HG02981 (cell line): ENCODE data around the gene TTC28.
"Not testable (repeated sequence)": the region's sequence is repeated elsewhere in the genome, so short reads cannot be mapped to it uniquely, and the experiment has no call there.

Experiments
- ATAC-seq: cut with Tn5 transposase; IDR thresholded peaks from one replicate; pipeline ENCODE4 v1.9.1; 2021; ENCODE audit warnings: mild to moderate bottlenecking, moderate library complexity; ENCODE audit not compliant: unreplicated experiment

TTC28 gene

DNA sequence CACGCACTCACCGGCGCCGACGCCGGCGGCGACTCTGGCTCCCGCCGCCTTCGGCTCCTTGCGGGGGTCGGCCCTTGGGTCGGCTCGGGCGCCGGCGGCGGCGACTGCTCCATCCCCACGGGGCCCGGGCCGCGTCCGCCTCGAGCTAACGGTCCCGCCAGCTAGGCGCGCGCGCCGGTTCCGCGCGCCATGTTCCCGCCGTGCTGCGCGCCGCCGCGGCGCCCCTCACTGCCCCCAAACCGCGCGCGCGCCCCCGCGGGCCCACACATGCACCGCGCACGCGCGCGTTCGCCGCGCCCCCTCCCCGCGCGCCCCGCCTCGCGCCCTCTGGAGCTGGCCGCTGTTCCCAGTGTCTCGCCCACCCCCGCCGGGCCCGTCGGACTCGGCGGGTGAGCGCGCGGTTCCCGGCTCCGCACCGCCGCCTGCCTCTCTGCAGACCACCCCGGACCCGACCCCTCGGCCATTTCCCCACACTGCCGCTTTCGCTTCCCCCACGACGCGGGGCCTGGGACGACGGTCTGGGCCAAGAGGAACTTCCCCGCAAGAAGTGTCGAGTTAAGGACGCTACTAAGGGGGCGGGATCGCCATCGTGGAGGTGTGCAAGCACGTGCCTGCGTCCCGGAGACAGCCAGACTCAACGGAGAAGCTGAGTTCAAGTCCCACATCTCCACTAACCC, at the start of gene TTC28:
Gene TTC28, minus strand, starts transcription at position 230 of the 677 bp plus-strand sequence. Its CDS starts 117 bp downstream, at position 113.
- ATAC-seq = not testable (repeated sequence)

DNA sequence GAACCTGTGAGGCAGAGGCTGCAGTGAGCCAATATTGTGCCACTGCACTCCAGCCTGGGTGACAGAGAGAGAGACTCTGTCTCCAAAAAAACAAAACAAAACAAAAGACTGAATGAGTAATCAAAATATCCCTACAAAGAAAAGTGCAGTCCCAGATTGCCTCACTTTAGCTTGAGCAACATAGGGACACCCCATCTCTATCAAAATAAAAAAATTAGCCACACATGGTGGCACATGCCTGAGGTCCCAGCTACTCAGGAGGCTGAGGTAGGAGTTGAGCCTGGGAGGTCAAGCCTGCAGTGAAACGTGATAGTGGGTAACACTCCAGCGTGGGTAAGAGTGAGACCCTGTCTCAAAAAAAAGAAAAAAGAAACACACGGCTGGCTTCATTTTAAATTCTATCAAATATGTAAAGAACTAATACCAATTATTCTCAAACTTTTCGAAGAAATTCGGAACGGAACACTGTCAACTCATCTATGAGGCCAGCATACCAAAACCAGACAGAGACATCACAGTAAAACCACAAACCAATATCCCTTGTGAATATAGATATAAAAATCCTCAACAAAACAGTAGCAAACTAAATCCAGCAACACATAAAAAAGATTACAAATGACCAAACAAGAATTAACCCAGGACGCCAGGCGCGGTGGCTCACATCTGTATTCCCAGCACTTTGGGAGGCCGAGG, 49.1 kb upstream of the TTC28 start:
- no peak for ATAC-seq

DNA sequence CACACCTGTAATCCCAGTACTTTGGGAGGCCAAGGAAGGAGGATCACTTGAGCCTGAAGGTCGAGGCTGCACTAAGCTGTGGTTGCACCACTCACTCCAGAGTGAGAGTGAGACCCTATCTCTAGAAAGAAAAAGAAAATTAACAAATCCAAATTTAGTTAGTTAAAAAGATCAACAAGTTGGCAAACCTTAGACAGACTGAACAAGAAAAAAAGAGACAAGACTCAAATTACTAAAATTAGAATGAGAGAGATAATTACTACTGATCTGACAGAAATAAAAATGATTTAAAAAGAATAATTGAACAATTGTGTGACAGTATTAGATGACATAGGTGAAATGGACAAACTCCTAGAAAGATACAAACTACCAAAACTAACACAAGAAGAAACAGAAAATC, 48.4 kb upstream of the TTC28 start:
- ATAC-seq = no peak

DNA sequence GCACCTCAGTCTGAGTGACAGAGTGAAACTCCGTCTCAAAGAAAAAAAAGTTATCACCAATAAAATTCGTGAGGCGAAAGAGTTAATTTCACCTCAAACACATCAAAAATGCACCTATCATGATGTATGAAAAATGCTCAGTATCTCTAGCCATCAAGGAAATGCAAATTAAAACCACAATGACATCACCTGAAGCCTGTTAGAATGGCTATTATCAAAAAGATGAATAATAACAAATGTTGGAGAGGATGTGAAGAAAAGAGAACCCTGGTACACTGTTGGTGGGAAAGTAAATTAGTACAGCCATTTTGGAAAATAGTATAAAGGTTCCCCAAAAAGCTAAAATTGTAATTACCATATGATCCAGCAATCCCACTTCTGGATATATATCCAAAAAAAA, 38.4 kb upstream of the TTC28 start:
- ATAC-seq = no peak

DNA sequence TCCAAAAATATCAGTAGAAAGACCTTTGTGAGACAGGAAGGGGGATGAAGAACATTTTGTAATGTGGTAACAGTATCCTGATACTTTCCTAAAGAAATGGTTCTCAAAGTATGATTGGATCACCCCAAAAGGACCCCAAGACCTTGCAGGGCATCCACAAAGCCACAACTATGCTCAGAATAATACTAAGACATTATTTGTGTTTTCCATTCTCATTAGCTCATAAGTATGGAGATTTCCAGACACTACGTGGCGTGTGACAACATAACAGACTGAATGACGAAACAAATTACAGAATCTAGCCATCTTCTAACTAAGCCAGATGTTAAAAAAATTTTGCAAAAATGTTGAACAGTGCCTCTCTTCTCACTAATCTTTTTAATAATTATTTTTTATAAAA, 37.0 kb upstream of the TTC28 start:
- no peak for ATAC-seq

DNA sequence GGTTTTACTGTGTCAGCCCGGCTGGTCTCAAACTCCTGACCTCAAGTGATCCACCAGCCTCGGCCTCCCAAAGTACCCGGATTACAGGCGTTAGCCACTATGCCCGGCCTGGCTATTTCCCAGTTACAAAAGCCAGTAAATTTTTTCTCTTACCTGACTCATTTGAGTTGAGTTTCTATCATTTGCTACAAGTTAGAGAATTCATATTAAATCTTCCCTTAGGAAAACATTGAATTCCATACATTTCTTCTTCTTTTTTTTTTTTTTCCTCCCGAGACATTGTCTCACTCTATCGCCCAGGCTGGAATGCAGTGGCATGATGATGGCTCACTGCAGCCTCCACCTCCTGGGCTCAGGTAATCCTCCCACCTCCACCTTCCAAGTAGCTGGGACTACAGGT, 36.0 kb upstream of the TTC28 start:
- ATAC-seq = no peak

DNA sequence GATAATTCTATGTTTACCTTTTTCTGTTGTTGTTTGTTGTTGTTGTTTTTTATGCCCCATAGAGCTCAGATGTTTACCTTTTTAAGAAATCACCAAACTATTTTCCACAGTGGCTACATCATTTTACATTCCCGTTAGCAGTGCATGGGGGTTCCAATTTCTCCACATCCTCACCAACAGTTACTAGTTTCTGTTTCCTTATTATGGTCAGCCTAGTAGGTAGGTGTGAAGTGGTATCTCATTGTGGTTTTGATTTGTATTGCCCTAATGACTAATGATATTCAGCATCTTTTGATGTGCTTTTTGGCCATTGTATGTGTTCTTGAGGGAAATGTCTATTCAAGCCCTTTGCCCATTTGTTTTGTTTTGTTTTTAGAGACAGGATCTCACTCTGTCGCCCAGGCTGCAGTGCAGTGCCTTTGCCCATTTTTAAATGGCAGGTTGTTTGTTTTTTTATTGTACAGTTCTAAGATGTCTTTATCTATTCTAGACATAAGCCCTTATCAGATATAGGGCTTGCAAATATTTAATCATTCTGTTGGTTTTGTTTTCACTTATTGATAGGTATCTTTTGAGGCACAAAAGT, 34.5 kb upstream of the TTC28 start:
- no peak for ATAC-seq

DNA sequence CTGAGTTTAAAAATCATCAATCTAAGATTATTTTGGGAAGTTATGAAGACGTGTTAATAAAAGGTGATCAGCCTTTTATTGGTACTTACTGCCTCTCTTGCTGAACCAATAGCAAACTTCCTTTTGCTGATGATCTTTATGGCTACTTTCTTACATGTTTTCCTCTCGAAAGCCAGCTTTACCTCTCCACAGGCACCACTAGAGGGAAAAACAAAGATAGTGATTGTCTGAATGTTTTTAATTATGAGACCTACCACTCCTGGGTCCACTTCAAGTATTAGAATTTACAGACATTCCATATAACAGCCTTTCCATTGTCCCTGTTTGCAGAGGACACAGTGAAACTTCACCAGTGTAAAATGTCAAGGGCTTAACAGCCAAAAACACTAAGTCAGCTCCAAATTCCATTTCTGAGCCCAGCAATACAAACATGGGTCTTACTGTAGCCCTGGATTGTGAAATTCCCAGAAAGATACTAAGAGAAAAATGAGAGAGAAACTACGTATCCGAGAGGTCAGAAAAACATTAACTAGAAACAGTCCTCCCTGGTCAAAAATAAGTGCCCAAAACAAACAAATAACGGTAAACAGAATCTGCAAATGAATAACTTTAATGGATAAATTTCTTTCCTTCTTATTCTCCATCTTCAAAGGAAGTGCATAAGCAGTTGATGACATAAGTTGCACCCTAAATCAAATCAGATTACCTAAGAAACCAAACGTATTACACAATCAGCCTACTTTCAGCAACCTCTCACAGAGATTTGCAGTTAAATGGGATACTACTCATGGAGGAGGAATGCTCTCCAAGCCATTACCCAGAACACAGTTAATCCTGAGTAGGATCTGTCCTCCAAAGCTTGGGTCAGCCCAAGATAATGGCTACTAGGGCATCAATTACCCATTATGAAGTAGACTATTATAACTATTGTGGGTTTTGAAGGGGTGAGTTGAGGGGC, 32.5 kb upstream of the TTC28 start:
- ATAC-seq = no peak

DNA sequence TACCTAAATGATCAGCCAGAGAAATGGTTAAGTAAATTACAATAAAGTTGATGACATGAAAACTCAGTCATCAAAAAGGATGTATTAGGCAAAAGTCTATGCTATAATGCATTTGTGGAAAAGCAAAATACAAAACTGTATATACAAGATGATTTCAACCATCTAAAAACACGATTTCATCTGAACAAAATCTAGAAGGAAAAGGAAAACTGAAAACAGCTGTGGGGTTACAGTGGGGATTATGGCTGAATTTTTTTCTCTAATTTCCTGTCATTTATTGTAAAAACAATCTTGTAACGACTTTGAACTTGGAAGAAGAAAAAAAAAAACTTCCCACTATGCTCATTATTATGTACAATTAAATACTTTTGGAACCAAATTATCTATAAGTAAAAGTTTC, 31.7 kb upstream of the TTC28 start:
- ATAC-seq = no peak

DNA sequence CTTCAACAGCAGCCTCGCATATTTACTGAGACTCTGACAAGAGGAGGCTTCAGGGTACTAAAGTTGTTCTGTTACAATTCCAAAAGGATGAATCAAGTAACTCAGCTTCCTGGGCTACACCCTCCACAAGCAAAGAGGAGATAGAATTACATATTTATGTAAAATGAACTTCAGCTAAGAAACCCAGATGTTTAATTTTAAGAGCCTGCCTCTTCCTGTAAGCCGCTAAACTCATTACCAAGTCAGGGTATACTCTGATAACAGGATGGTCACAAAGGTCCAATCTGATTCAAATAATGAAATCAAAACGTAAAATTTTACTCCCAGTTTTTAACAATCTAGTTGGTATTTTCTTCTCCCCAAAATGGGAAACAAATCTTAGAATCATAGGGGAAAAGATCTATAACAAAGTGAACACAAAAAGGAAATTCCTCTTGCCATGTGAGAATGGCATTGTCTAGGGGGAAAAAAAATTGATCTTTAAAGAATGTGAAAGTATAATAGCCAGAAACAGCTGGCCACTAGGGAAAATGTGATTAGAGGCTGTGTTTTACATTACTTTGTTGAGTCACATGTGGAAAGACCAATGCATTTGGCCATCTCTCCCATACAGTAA, 31.0 kb upstream of the TTC28 start:
- no peak for ATAC-seq

DNA sequence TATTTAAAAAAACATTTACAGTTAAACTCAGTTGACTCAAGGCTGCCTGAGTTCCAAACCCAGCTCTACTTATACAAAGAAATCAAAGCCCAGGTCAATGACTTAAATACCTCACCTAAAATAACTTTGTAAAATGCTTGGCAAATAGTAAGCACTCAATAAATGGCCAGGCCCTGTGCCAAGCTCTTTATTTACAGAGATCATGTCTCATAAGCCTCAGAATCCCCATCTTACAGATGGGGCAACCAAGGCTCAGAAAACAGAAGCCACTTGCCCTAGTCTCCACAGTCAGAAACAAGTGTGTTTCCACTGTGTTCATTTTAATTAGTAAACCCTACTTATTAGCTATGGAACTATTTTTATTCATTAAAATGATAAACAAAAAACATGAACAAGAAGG, 30.5 kb upstream of the TTC28 start:
- no peak for ATAC-seq

DNA sequence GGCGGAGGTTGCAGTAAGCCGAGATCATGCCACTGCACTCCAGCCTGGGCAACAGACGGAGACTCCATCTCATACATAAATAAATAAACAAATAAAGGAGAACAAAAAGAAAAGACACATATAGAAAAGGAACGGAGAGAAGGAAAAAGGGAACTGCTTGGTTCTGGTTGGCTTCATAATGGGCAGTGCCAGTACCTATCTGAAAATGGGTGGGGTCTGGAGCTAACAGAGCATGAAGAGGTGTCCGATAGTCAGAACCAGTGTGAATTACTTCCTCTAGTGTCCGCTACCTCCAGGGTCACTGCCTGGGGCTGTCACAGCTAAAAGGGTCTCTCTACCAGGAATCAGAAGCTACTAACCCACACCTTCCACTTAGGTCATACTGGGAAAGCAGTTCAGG, 27.2 kb upstream of the TTC28 start:
- no peak for ATAC-seq

DNA sequence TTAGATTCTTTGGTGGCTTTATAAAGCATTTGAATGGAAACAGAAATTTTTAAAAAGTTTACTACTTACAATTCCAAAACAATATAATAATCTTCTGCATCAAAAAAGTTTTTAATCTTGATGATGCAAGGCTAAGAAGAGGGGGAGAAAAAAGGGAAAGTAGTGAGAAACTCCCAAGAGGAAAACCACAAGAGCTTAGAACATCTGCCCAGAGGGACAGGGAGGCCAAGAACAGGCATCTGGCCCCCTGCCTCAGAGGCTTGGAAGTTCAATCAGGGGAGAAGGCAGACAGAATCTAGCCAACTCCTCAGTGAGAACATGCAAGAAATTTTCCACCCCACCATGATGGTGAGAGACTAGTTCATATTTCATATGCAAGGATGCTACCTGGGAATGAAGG, 23.8 kb upstream of the TTC28 start:
- no peak for ATAC-seq

DNA sequence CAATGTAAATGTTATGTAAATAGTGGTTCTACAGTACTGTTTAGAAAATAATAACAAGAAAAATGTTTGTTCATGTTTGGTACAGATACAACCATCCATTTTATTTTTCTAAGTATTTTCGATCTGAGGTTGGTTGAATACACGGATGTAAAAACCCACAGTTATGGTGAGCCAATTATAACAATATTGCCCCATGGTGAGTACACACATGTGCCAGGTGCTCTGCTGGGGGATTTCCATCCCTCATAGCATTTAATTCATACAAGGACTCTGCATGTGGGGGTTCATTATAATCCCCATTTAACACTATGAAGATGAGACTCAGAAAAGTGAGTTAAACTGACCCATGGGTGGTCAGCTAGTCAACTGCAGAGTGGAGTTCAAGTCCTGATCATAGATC, 23.3 kb upstream of the TTC28 start:
- ATAC-seq = no peak

DNA sequence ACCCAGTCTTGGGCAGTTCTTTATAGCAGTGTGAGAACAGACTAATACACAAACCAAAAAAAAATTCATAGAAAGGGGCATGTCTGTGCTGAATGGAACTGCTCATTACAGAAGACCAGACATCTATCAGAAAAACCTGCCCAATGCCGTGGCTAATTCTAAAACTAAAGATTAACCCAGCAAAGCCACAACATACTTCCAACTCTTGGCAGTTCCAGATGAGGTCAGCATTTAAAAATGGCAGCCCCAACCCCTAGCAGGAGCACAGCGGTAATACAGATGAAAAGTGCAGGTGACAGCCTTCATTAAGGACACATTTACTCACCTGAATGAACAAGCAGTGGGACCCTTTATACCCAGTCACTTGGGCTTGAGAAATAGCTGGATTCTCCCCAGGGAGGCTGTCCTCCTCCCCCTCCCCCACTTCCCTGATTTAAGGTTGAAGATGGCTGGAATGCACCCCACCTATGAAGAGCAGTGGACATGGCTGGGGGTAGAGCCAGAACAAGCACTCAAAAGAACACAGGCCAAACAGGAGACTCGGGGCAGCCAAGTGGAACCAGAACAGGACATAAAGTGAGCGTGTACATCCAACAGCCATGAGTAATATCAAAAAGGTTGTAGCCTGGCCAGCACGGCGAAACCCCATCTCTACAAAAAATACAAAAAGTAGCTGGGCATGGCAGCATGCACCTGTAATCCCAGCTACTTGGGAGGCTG, 13.6 kb upstream of the TTC28 start:
- not testable (repeated sequence) for ATAC-seq

DNA sequence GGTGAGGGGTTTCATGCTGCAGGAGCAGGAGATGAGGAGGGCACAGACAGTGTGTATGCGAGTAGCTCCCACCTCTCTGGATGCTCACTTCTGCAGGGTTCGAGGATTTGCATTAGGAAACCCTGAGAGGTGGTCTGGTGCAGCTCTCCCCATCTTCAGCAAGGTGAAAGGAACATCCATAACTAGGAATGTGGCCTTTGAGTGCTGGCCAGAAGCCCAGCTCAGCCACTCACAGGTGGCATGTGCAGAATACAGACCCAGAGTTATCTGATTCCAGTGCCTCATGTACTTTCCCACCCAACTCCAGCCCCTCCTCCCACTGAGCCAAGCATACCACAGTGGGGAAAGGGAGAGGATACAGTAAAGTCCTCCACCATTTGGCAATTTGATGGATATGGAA, 10.2 kb upstream of the TTC28 start:
- not testable (repeated sequence) for ATAC-seq

DNA sequence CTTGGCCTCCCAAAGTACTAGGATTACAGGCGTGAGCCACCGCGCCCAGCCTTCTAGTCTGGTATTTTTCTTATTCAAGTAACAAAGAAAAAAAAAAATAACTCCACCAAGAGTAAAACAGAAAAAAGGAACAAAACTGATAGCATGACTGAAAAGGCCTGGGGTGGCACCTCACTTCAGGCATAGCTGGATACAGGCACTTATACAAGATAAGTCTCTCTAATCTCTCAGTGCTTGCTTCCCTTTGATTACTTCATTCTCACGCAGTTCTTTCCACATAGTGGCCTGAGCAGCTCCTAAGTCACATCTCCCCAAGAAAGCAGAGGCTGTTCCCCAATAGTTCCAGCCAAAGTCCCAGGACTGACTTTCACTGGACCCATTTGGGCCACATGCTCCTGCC, 3.3 kb upstream of the TTC28 start:
- ATAC-seq = not testable (repeated sequence)

DNA sequence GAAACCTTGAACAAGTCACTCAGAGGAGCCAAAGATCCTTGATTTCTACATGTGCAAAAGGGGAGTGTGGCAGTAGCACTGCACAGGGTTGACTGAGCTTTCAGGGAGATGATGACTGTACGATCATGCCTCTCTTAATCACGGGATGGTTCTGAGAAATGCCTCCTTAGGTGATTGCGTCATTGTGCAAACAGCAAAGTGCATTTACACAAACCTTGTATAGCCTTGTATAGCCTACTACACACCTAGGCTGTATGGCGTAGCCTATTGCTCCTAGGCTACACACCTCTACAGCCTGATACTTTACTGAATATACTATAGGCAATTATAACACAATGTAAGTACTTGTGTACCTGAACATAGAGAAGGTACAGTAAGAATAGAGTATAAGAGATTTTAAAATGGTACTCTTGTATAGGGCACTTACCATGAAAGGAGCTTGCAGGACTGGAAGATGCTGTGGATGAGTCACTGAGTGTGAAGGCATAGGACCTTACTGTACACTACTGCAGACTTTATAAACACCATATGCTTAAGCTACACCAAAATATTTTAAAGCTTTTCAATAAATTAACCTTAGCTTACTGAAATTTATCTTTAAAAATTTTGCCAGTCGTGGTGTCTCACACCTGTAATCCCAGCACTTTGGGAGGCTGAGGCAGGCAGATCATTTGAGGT, 1.3 kb upstream of the TTC28 start:
- ATAC-seq = not testable (repeated sequence)

DNA sequence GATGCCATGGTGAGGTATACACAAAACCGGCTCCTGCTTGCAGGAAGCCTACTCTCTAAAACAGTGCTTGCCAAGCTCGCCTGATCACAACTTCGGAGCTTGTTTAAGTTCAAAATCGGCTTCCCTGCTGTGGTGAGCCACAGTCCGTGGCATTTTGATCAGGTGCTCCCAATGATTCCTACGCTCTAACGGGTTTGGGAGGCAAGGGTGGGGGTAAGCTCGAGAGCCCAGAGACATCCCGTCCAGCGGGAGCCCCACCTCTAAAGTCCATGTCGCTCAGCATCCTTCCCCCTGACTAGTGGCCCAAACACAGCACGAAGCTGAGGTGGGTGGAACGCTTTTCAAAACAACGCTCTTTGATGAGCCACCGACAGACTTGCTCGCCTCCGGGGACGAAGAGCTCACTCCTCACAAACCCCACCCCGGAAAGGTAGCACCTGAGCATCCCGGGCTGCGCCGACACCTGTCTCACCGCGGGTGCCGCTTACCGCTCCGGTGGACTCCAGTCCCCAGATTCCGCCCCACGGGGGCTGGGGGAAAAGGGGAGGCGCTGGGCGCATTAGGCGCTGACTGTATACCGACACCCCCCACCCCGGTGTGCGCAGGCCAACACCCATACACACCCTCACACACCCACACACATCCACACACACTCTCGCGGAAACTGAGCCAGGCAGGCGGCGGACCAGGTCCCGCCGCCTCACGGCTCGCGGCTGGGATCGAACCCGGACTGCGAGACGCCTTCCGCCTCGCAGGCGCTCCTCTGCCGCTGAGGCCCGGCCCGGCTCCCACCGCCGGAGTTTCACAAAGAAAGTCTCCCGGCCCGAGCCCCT, 646 bp downstream of the TTC28 start:
- ATAC-seq = not testable (repeated sequence)
